Astrocyte (in vitro differentiated cells and primary cell): ENCODE results near the gene CBLIF.

Source experiments
- CTCF ChIP-seq: IDR thresholded peaks from 2 replicates; pipeline ENCODE4 v1.5.1; 2011; ENCODE audit warnings: low read depth, mild to moderate bottlenecking, inconsistent platforms, low read length, moderate library complexity; ENCODE audit not compliant: insufficient read depth
- EZH2 ChIP-seq: IDR thresholded peaks from 2 replicates; pipeline ENCODE4 v1.6.1; 2012; ENCODE audit warnings: mild to moderate bottlenecking, low read length, inconsistent platforms; ENCODE audit not compliant: insufficient read depth

DNA sequence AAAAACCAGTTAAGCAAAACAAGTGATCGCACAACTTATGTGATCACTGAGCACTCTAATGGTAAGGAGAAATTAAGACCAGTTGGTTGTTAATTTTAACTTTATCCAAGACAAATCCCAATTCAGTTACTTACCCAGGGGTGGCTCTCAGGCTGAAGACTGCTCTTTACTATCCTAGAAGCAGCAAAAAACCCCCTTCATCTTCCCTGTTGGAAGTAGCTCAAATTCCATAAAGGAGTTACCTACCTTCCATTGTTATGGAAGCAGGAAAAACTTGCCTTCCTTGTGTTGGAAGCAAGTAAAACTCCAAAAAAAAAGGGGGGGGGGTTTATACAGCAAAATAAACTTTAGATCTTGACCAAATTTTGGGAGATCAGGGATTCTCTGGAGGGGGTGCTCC lies 29.5 kb downstream of the CBLIF start:
- TF ChIP-seq CTCF (no peak), EZH2 (no peak)
